Stimulated activated effector memory CD8-positive, alpha-beta T cell treated with anti-CD3 and anti-CD28 coated beads, Interleukin-12 subunit alpha, Interleukin-12 subunit beta, amount 100 ng/mL, for 72 hours (primary cell): ENCODE results near the gene GLYATL1B.
A peak's percentile ranks its signal among the peaks of the same experiment; 100 is the strongest.
"Not testable (repeated sequence)": the region's sequence is repeated elsewhere in the genome, so short reads cannot be mapped to it uniquely, and the experiment has no call there.

Source experiments
- ATAC-seq: fragments of 150-1000 bp; cut with Tn5 transposase; 2 replicates; pipeline ENCODE4 v1.10.0; 2021
- DNase-seq, 2 donors: peaks; one replicate each; pipeline ENCODE4 v3.0.0; 2021 to 2022; ENCODE audit warnings: low spot score in 2 of 2
- H3K27ac Mint-ChIP-seq: one replicate; pipeline ENCODE4 v1.8.0; 2022; ENCODE audit warnings: mild to moderate bottlenecking, mixed read lengths
- H3K36me3 Mint-ChIP-seq: one replicate; pipeline ENCODE4 v1.8.0; 2022; ENCODE audit warnings: mild to moderate bottlenecking, mixed read lengths
- H3K4me1 Mint-ChIP-seq: one replicate; pipeline ENCODE4 v1.8.0; 2022; ENCODE audit warnings: mixed read lengths
- H3K4me3 Mint-ChIP-seq: one replicate; pipeline ENCODE4 v1.8.0; 2022; ENCODE audit warnings: mild to moderate bottlenecking, mixed read lengths
- H3K9me3 Mint-ChIP-seq: one replicate; pipeline ENCODE4 v1.8.0; 2022; ENCODE audit warnings: mixed read lengths

The GLYATL1B gene

DNA sequence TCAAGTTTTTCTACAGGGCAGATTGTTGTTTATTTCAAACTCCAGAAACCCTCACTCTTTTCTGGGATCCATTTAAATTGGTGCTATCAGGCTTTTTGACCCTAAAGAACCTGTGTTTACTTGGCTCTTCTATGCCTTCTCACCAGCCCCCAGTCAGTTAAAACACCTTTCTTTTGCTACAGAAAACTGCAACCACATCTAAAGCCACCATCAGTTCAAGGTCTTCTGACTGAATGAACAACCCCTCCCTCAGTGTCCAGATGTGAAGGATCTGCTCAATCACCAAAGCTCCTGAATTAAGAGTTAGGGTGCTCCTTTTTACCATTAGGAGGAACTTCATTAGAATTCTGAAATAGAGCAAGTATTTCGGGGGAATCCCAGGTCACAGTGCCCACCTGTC lies 7.0 kb upstream of the GLYATL1B start:
- H3K9me3 Mint-ChIP-seq, result no peaks in the 10 kb centered on the region
- H3K27ac Mint-ChIP-seq, result no peak overlapping the region
- no peaks in the 10 kb centered on the region for H3K4me1 Mint-ChIP-seq
- no peak for ATAC-seq
- H3K4me3 Mint-ChIP-seq, result no peak overlapping the region
- H3K36me3 Mint-ChIP-seq, result no peaks in the 10 kb centered on the region
- no peak for DNase-seq

DNA sequence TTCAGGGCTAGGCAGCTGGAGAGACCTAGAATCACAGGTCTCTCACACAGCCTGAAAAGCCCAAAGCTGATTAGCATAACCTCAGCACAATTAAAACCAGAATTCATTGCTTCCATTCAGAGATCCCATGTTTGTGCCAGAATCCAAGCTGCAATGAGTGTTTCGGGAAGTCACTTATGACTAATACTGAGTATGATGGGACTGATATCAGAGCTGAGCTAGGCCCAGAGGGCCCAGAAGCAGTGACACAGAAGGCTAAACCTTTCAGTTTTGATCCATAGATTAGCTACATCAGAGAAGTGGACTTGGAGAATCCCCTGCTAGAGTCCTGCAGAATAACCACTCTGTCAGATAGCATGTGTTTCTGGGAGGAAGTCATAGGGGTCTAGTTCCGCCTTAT lies 5.7 kb upstream of the GLYATL1B start:
- not testable (repeated sequence) for H3K4me3 Mint-ChIP-seq, ATAC-seq, H3K4me1 Mint-ChIP-seq, H3K27ac Mint-ChIP-seq, H3K9me3 Mint-ChIP-seq, H3K36me3 Mint-ChIP-seq, DNase-seq

DNA sequence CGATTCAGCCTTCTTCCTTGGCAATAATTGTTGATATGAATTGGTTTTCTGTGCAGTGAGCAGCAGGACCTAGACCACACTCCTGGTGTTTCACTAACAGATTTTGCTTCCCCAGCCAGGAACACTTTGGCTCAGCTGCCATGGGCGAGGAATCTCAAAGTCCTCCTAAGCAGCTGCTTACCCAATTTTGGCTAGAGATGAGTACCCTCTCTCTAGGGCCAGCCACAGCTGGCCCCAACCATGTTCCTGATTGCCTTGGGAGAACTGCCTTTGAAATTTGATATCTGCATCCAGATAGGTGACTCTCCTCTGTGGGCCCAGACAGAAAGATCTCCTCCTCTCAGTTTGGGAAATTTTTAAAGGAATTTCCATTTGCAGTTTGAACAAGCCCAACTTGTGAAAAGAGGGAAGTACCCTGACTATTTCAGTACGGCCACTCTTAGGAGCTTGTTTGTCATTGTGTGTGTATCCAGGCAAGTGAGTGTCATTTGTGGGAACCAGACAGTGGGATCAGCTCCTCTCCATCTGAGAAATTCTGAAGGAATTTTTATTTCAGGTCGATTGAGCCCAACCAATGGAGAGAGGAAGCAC lies 4.6 kb upstream of the GLYATL1B start:
- not testable (repeated sequence) for H3K4me1 Mint-ChIP-seq, H3K27ac Mint-ChIP-seq, ATAC-seq, H3K9me3 Mint-ChIP-seq, DNase-seq, H3K4me3 Mint-ChIP-seq, H3K36me3 Mint-ChIP-seq

DNA sequence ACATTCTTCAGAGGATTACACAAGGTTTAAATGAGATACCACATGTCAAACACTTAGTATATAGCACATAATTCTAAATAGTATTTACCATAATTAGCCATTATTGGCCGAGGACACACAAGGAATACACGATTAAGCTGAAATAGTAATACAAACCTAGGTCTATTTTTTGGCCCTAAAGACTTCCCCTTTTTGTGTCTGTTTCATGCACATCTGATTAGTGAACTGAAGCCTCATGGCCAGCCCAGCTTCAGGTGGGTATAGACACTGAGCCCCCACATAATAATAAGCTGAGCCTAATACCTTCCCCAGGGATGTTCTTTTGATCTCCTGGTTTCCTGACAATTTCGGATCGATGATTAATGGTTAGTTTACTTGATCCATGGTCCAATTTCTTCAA lies 2.1 kb downstream of the GLYATL1B start:
- Mint-ChIP-seq H3K4me3 (no peak overlapping the region), H3K9me3 (no peaks in the 10 kb centered on the region), H3K4me1 (no peaks in the 10 kb centered on the region), H3K27ac (no peak overlapping the region), H3K36me3 (no peaks in the 10 kb centered on the region)
- DNase-seq, result no peak
- ATAC-seq, result no peak

DNA sequence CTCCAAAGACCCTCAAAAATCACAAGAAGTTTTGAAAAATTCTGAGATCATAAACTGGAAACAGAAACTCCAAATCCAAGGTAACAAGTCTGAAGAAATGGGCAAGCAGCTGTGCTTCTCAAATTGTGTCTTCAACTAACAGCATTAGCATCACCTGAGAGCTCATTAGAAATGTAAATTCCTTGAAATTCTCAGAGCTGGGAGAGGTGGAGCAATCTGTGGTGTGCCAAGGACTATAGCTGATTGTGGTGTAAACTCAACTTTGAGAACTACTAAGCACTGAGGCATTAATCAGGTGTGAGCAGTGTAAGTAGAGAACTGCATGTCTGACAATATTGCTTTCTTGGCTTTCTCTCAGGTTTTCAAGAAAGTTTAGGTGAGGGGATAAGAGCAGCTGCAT lies 7.5 kb downstream of the GLYATL1B start:
- DNase-seq, H3K4me3 Mint-ChIP-seq, H3K9me3 Mint-ChIP-seq, H3K36me3 Mint-ChIP-seq, ATAC-seq, H3K4me1 Mint-ChIP-seq, H3K27ac Mint-ChIP-seq: not testable (repeated sequence)

DNA sequence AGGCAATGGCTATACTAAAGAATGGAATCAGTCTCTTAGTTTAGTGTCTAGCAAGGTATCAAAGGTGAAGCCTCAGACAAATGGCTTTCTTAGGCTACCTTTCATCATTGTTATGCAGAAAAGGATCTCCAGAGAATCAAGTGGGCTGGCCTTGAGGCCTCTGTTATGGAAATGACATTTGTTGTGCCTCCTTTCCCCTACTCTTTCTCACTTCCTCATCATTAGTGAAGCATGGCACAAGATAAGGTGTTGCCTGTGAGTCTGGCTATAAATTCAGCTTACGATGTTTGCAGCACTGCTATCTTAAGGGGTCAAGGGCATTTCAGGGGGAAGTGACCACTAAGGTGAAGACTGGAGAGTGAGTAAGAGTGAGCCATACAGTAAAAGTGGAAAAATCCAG lies 9.1 kb downstream of the GLYATL1B start:
- not testable (repeated sequence) for H3K9me3 Mint-ChIP-seq, H3K27ac Mint-ChIP-seq, H3K4me1 Mint-ChIP-seq, H3K4me3 Mint-ChIP-seq, ATAC-seq, H3K36me3 Mint-ChIP-seq, DNase-seq

DNA sequence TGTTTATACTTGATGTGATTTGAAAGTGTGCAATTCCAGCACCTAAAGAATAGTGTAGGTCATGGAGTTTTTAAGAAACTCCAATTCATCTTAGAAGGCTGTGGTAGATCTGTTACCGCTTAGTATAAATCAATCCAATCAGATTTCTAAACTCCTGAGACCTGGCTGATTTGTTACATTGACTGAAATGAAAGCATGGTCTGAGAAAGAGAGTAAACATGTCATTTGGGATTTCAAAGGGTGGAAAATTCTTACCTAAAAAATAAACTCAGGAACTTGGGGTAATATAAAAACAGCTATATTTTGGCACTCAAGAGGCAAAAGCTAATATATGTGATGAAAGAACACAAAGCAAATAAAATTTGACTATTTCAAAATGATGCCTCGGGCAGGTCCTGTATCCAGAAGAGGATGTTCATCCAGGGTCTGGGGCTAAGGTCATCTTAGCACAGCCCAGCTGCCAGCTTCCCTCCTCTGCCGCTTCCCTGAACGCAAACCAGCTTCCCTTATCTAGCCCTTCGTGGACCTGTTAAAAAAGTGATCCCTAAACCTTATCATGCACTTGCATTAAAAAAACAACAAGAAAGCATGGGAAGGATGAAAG lies 10.0 kb downstream of the GLYATL1B start:
- H3K36me3 Mint-ChIP-seq, DNase-seq, H3K27ac Mint-ChIP-seq, H3K4me1 Mint-ChIP-seq, H3K4me3 Mint-ChIP-seq, ATAC-seq, H3K9me3 Mint-ChIP-seq: not testable (repeated sequence)

DNA sequence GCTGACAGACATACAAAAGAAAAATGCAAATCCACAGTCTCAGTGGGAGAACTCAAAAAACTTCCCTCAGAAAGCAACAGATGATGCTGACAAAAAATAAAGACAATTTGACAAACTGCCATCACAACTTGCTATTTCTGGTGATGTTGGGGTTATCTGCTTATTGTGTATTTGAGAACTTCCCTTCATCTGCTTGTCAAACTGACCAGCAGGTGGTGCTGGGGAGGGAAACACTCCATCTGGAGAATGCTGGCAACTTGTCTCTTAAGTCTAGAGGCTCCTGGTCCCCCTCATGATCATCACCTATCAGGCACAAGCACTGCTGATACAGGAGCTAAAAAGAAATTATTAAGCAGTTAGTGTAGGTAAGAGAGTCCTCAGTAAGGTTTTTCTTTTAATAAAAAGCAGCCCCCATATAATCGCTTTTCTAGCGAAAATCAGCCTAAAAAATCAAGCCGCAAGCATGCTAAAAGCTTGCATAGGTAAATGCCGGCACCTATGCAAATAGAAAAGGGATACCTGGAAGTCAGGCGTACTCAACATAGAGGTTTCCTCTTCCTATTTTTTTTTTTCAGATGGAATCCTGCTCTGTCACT lies 11.1 kb downstream of the GLYATL1B start:
- H3K27ac Mint-ChIP-seq, result no peak overlapping the region
- H3K4me3 Mint-ChIP-seq, result no peak overlapping the region
- H3K9me3 Mint-ChIP-seq, result no peaks in the 10 kb centered on the region
- H3K36me3 Mint-ChIP-seq, result no peaks in the 10 kb centered on the region
- ATAC-seq (peak; percentile 74), DNase-seq (peak; percentile 39 to 70)
- peaks cover 10% of the 10 kb centered on the region for H3K4me1 Mint-ChIP-seq

DNA sequence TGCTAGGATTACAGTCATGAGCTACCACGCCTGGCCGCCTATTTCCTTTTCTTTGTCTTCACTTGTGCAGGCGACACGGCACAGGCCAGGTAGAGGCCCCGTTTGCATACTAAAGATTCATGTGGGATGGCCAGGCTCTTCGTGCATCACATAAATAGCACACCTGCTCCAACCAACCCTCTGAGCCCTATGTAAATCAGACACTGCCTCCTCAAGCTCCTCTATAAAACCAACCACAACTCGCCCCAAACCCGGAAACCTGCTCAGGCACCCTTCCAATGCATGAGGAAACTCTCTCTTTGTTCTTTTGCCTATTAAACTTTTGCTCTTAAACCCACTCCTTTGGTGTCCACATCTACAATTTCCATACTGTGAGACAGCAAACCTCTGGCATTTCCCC lies 11.8 kb downstream of the GLYATL1B start:
- not testable (repeated sequence) for H3K9me3 Mint-ChIP-seq, ATAC-seq, DNase-seq, H3K36me3 Mint-ChIP-seq, H3K27ac Mint-ChIP-seq, H3K4me3 Mint-ChIP-seq
- H3K4me1 Mint-ChIP-seq, result peaks cover 13% of the 10 kb centered on the region

DNA sequence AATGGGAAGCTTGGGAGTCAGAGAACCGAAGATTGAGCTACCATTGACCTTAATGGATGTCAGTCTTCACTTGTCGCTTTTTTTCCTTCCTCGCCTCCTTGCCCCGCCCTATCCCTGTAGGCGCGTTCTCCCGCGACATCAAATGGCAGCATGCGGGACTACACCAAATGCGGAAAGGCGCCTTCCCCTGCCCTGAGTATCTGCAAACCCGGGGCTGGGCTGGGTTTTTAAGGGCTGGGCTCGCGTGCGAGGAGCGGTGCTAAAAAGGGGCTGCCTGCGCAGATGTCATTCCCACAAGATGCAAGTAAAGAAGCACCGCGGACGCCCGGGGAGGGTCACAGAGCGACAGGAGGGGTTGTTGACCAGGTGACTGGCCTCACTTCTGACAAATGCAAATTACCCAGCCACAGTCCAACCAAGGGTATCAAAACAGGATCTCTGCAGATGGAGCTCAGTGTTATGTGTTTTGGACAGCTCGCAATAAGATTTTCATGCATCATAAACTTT lies 16.2 kb downstream of the GLYATL1B start:
- peaks cover 6% of the 10 kb centered on the region for H3K36me3 Mint-ChIP-seq
- ATAC-seq, result peak; percentile 64

DNA sequence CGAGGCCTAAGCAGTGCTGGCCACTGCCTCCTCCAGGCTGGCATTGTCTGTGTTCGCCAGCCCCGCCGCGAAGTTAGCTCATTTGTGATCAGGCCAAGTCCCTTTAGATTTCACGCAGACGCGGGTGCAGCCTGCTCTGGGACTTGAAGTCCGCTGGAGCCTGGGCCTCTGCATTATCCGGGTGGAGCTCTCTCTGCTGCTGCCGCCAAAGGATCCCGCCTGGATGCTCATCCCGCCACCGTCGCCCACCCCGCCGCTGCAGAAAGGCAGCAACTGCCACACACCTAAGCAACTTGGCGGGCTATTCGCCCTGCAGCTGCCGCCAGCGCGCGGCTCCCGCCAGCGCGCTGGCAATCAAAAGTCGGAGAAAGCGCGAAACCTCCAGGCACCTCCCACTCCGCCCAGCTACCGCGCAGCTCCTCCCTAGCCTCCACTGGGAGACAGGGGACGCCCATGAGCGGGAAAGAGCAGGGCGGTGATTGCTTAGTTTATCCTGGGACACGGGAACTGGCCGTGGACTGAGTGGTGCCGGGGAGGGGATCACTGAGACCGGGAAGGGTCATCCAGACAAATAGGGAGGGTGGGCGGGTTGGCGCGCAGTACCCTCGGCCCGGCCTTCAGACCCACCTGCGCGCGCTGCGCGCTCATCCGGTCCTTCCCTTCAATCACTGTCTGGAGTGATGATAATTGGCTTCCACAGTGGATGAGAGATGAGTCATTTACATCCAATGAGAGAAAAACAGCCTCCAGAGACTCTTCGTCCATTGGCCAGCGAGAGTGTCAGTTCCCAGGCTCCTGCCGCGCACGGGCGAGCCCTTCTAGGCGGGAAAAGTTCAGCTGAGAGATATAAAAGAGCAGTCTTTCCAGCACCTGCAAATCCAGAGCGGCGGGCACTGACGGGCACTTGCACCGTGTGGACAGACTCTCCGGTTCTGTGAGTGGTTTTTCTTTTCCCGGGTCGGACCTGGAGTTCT lies 20.5 kb downstream of the GLYATL1B start, which contains the start of gene FAM111B:
TSS of gene FAM111B (plus strand) at position 875 of the 974 bp plus-strand sequence. CDS start 2,389 bp downstream, outside the sequence.
- peak; percentile 39 to 82 for DNase-seq
- H3K36me3 Mint-ChIP-seq, result peaks cover 39% of the 10 kb centered on the region
- H3K4me3 Mint-ChIP-seq, result peak within 1 kb of the TSS; percentile 82
- peak within 1 kb of the TSS; percentile 85 for H3K27ac Mint-ChIP-seq
- no peaks in the 10 kb centered on the region for H3K9me3 Mint-ChIP-seq
- peaks cover 47% of the 10 kb centered on the region for H3K4me1 Mint-ChIP-seq
- peak; percentile 91 for ATAC-seq

More for the DNA sequence above, 16.2 kb downstream of the GLYATL1B start:
- Mint-ChIP-seq H3K9me3 (no peaks in the 10 kb centered on the region), H3K4me1 (peaks cover 37% of the 10 kb centered on the region), H3K27ac (no peak overlapping the region), H3K4me3 (peak overlapping the region; percentile 58)
- peak; percentile 14 to 64 for DNase-seq

DNA sequence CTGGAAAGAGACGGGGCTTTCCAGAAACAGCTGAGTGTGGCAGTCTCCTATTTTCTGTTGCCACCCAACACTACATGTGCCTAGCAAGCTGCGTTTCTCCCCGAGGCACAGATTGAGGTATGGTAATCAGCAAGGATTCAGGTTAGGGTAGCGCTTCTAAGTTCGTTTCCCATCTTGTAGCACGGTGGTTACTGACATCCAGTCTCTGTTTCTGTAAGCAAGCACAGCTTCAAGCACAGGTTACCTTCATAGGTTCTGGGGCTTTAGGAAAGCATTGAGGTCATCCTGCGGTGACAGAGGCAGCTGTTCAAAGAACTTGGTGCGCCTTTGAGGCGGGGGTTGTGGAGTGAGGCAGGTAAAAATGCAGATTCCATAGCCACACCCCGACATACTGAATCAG lies 21.6 kb downstream of the GLYATL1B start:
- DNase-seq (peak in 1 of 2 donors; percentile 56), ATAC-seq (peak; percentile 17)
- not testable (repeated sequence) for H3K9me3 Mint-ChIP-seq
- H3K36me3 Mint-ChIP-seq, result peaks cover 41% of the 10 kb centered on the region
- H3K4me3 Mint-ChIP-seq, result peak overlapping the region; percentile 82
- peak overlapping the region; percentile 85 for H3K27ac Mint-ChIP-seq
- peaks cover 39% of the 10 kb centered on the region for H3K4me1 Mint-ChIP-seq

DNA sequence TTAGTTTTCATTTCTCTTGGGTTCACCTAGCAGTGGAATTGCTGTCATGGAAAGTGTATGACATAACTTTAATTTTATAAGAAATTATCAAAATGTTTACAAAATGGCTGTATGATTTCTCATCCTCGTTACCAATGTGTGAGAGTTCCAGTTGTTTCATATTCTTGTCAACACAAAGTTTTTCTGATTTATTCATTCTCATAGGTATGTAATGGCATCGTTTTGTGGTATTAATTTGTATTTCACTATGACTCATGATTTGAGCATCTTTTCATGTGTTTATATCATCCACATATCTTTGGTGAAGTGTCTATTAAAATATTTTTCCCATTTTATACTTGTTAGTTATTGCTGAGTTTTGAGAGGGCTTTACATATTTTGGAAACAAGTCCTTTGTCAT lies 26.4 kb downstream of the GLYATL1B start:
- H3K4me1 Mint-ChIP-seq, result peaks cover 13% of the 10 kb centered on the region
- H3K9me3 Mint-ChIP-seq, result peaks cover 3% of the 10 kb centered on the region
- no peak overlapping the region for H3K4me3 Mint-ChIP-seq
- DNase-seq (no peak), ATAC-seq (no peak)
- H3K27ac Mint-ChIP-seq, result no peak overlapping the region
- peaks cover 46% of the 10 kb centered on the region for H3K36me3 Mint-ChIP-seq

DNA sequence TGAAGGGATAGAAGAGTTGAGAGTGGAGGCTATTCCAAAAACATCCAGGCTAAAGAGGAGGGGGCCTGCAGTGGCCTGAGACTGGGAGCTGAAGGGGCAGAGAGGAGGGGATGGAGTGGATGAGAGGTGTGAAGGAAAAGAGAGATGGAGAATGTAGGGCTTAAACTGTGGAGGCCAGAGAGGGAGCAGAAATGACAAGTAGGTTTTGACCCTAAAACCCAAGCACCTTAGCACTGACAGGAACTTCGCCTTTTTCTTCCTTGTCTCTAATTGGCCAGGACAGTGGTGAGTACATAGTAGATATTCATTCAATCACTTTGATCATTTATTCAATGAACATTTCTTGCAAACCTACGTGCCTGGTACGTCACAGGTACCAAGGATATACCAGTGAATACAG lies 28.2 kb downstream of the GLYATL1B start:
- DNase-seq (no peak), ATAC-seq (no peak)
- Mint-ChIP-seq H3K9me3 (peaks cover 5% of the 10 kb centered on the region), H3K27ac (no peak overlapping the region), H3K36me3 (peaks cover 39% of the 10 kb centered on the region), H3K4me3 (no peak overlapping the region), H3K4me1 (no peaks in the 10 kb centered on the region)

DNA sequence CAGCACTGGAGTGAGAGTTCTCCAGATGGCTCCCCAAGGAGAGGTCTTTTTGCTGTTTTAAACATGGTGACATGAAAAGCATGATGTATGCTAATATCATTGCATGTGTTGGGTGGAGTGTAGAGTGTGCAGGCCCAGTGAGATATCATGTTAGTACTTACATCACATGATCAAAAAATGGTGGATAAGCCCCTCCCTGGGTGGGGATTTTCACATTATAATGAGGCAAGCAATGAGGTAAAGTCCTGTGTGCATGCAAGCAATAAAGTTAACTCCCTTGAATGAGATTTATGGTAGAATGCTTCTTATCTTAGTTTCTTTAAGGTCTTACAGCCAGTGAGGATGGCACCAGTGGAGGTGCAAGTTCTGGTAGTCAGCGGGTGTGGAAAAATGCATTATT lies 29.4 kb downstream of the GLYATL1B start:
- ATAC-seq (no peak), DNase-seq (no peak)
- Mint-ChIP-seq H3K4me1 (no peaks in the 10 kb centered on the region), H3K4me3 (no peak overlapping the region), H3K36me3 (peaks cover 27% of the 10 kb centered on the region), H3K9me3 (peaks cover 5% of the 10 kb centered on the region), H3K27ac (no peak overlapping the region)
